Measurements from ENCODE around the gene KCNH3. TPM values are rescaled to one million over a fixed set of nuclear protein-coding genes. Genes with fewer than 3 reads are reported as not detected.

Gene KCNH3
- total and polyA plus RNA-seq, 2 of the 13 experiments (the other 11 are each of a cell fraction or from before 2014, with no cell fraction given): 0.01 to 0.07 TPM

GRCh38 chr12:49560695-49561094 lies 21.9 kb downstream of the KCNH3 start (continued):
- TF ChIP-seq HNF1B (CRISPR knock-in tag; IDR thresholded peaks at IDR 0.05) (no peak), KDM3A (CRISPR knock-in tag; IDR thresholded peaks at IDR 0.05; ENCODE audit: low read depth) (no peak), EEA1 (CRISPR knock-in tag; IDR thresholded peaks at IDR 0.05; ENCODE audit: borderline replicate concordance) (no peak), ZNF660 (CRISPR knock-in tag; IDR thresholded peaks at IDR 0.05; ENCODE audit: borderline replicate concordance, low read depth) (no peak), POLR2A (IDR thresholded peaks at IDR 0.05; ENCODE audit: insufficient read depth in 1 of 2, low read depth in 2 of 2, low read length in 2 of 2) (no peak), ZUFSP (CRISPR knock-in tag; IDR thresholded peaks at IDR 0.05; ENCODE audit: borderline replicate concordance) (no peak), SRSF1 (optimal IDR thresholded peaks at IDR 0.05; ENCODE audit: low read depth, low read length) (no peak), ZMYM4 (CRISPR knock-in tag; IDR thresholded peaks at IDR 0.05) (no peak)

GRCh38 chr12:49562233-49562632 lies 23.4 kb downstream of the KCNH3 start:
- no TSS peak for BruUV-seq (replicated peaks)
- no peak for ATAC-seq
- Histone ChIP-seq H3K36me3 (replicated peaks in 1 of 2; ENCODE audit: control insufficient read depth in 1 of 2, insufficient read depth in 2 of 2, low read length in 2 of 2) (peaks cover 33 to 77% of the 10 kb centered on the region in 2 experiments), H3K4me1 (ENCODE audit: insufficient read depth, low read length) (peaks cover 10% of the 10 kb centered on the region), H3K4me3 (replicated peaks in 1 of 3; ENCODE audit: insufficient read depth in 1 of 3, low read depth in 2 of 3, low read length in 3 of 3) (no peak overlapping the region), H2AFZ (ENCODE audit: low read length) (no peak overlapping the region), H3K27me3 (ENCODE audit: control insufficient read depth in 1 of 2, insufficient read depth in 2 of 2, low read length in 2 of 2) (no peaks in the 10 kb centered on the region; a peak in 1 of 5 replicates), H3K79me2 (ENCODE audit: insufficient read depth, low read length) (peaks cover 11% of the 10 kb centered on the region), H4K20me1 (ENCODE audit: insufficient read depth, low read length) (no peaks in the 10 kb centered on the region), H3K9me3 (ENCODE audit: low read length) (no peaks in the 10 kb centered on the region), H3K9ac (ENCODE audit: insufficient read depth, low read depth, low read length) (no peak overlapping the region), H3K4me2 (ENCODE audit: low read depth, low read length) (no peak overlapping the region), H3K27ac (ENCODE audit: extremely low read length, insufficient read depth, low read length) (no peak overlapping the region)
- DNase-seq (ENCODE audit: low spot score): no peak
- intact Hi-C loops (cut with micrococcal nuclease; ENCODE audit: unreplicated experiment): no loop called here
- no peak for FAIRE-seq
- POLR2A ChIA-PET: interaction anchor here (1.5 kb wide), 1 partner anchor 12 kb away, joined by 3 read pairs; no protein-coding TSS in a partner anchor
- CTCF ChIA-PET (ENCODE audit: low intra/inter-chr PET ratio, low total read pairs): no interaction called here
- WGBS (ENCODE audit: low lambda C conversion rate): 88% methylated on average over 6 of the region's 6 CpGs
- in situ Hi-C loops (cut with HindIII; ENCODE audit: extremely low pct_ligation_motif_present, low pct_unique_long_range_greater_than_20kb): no loop called here
- TF ChIP-seq ZSCAN5A (CRISPR knock-in tag; IDR thresholded peaks at IDR 0.05; ENCODE audit: borderline replicate concordance): no peak
- no peak for TF ChIP-seq ZNF350 (CRISPR knock-in tag; IDR thresholded peaks at IDR 0.05; ENCODE audit: borderline replicate concordance, low read depth)
- TF ChIP-seq ZNF44 (CRISPR knock-in tag; IDR thresholded peaks at IDR 0.05): no peak
- TF ChIP-seq PHF21A (CRISPR knock-in tag; IDR thresholded peaks at IDR 0.05): no peak
- TF ChIP-seq JARID2 (CRISPR knock-in tag; IDR thresholded peaks at IDR 0.05; ENCODE audit: insufficient replicate concordance): no peak
- no peak for TF ChIP-seq ATF7 (IDR thresholded peaks at IDR 0.05)
- TF ChIP-seq ATF7 (CRISPR knock-in tag; IDR thresholded peaks at IDR 0.05): no peak
- no peak for TF ChIP-seq ZNF367 (CRISPR knock-in tag; IDR thresholded peaks at IDR 0.05; ENCODE audit: borderline replicate concordance)
- no peak for TF ChIP-seq ZNF34 (CRISPR knock-in tag; IDR thresholded peaks at IDR 0.05; ENCODE audit: borderline replicate concordance)
- TF ChIP-seq TFAP4 (IDR thresholded peaks at IDR 0.05; ENCODE audit: borderline replicate concordance, low read depth): no peak
- no peak for TF ChIP-seq PAWR (CRISPR knock-in tag; IDR thresholded peaks at IDR 0.05; ENCODE audit: borderline replicate concordance)
- TF ChIP-seq TRIM24 (CRISPR knock-in tag; IDR thresholded peaks at IDR 0.05): no peak

All from HepG2 (cell line).